GM19025 (cell line): ENCODE data around the gene IL17B.

Source experiments
- ATAC-seq: cut with Tn5 transposase; IDR thresholded peaks from one replicate; pipeline ENCODE4 v1.9.1; 2021; ENCODE audit warnings: mild to moderate bottlenecking, low read depth, moderate library complexity; ENCODE audit not compliant: unreplicated experiment

Gene IL17B

GRCh38 chr5:149328177-149328576 lies 50.9 kb downstream of the IL17B start:
- no peak for ATAC-seq

- no peak for ATAC-seq
Observed at GRCh38 chr5:149326611-149327010, 52.5 kb downstream of the IL17B start.

- no peak for ATAC-seq
Observed at GRCh38 chr5:149325894-149326293, 53.2 kb downstream of the IL17B start.

GRCh38 chr5:149325166-149325735 lies 53.8 kb downstream of the IL17B start:
- no peak for ATAC-seq

GRCh38 chr5:149324641-149325040 lies 54.5 kb downstream of the IL17B start:
- no peak for ATAC-seq
